GM19438 (cell line): ENCODE results near the gene DNAJC9.
"Not testable (repeated sequence)": the region's sequence is repeated elsewhere in the genome, so short reads cannot be mapped to it uniquely, and the experiment has no call there.

Source experiments
- ATAC-seq: cut with Tn5 transposase; IDR thresholded peaks from one replicate; pipeline ENCODE4 v1.9.1; 2021; ENCODE audit warnings: low read depth; ENCODE audit not compliant: unreplicated experiment

Gene DNAJC9, protein sequence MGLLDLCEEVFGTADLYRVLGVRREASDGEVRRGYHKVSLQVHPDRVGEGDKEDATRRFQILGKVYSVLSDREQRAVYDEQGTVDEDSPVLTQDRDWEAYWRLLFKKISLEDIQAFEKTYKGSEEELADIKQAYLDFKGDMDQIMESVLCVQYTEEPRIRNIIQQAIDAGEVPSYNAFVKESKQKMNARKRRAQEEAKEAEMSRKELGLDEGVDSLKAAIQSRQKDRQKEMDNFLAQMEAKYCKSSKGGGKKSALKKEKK

GRCh38 chr10:73246646-73247508, at the start of gene DNAJC9:
Gene DNAJC9 (minus strand): TSS chr10:73247255. CDS start chr10:73247189, 66 bp downstream.
- peak; percentile 79 for ATAC-seq

GRCh38 chr10:73293461-73293860, 46.4 kb upstream of the DNAJC9 start:
- no peak for ATAC-seq

DNA sequence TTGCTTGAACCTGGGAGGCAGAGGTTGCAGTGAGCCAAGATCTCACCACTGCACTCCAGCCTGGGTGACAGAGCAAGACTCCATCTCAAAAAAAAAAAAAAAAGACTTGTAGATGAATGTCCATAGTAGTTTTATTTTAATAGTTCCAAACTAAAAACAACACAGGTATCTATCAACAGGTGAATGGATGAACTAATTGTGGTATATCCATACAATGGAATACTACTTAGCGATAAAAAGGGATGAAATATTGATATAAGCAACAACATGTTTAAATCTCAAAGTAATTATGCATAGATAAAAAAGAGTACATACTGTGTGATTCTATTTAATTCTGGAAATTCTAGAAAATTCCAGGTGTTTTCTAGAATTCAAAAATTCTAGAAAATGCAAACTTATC, 42.9 kb upstream of the DNAJC9 start:
- ATAC-seq = no peak

GRCh38 chr10:73287441-73287840, 40.4 kb upstream of the DNAJC9 start:
- ATAC-seq = no peak

- no peak for ATAC-seq
Measured at GRCh38 chr10:73281097-73281496, 34.0 kb upstream of the DNAJC9 start.

GRCh38 chr10:73264423-73264822, 17.4 kb upstream of the DNAJC9 start:
- no peak for ATAC-seq

- no peak for ATAC-seq
Measured at GRCh38 chr10:73263693-73264347, 16.8 kb upstream of the DNAJC9 start.

GRCh38 chr10:73262880-73263555, 16.0 kb upstream of the DNAJC9 start:
- no peak for ATAC-seq

- ATAC-seq = no peak
Measured at GRCh38 chr10:73262105-73262730, 15.2 kb upstream of the DNAJC9 start.

GRCh38 chr10:73261362-73261995, 14.4 kb upstream of the DNAJC9 start:
- ATAC-seq = no peak

GRCh38 chr10:73258612-73259011, 11.6 kb upstream of the DNAJC9 start:
- not testable (repeated sequence) for ATAC-seq

GRCh38 chr10:73253225-73253555, 6.1 kb upstream of the DNAJC9 start:
- no peak for ATAC-seq

GRCh38 chr10:73252445-73253224, 5.6 kb upstream of the DNAJC9 start, which contains the start of gene MRPS16:
Gene MRPS16 (minus strand): TSS chr10:73252644. CDS start chr10:73252482, 162 bp downstream.
- peak; percentile 74 for ATAC-seq

GRCh38 chr10:73251683-73252444, 4.8 kb upstream of the DNAJC9 start:
- ATAC-seq = peak; percentile 47

DNA sequence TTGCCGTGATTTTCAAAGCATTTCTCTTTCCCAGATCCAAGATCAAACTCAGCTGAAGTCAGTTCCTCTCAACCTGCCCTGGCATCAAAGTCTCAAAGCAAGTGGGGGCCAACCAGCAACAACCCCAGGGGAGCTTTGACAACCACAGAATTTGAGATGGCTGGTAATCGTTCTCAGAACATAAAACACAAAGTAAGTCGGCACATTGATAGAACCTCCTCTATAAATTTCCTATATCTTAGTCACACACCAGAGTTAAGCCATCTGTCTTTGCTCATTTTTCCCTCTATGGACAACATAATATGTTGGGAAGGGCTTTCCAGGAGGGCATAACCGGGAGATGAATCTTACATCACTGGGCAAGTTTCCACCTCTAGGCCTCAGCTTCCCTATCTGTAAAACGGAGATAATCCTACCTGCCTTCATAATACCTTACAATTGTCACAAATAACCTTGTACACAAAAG, 1.2 kb upstream of the DNAJC9 start:
- ATAC-seq = no peak

DNA sequence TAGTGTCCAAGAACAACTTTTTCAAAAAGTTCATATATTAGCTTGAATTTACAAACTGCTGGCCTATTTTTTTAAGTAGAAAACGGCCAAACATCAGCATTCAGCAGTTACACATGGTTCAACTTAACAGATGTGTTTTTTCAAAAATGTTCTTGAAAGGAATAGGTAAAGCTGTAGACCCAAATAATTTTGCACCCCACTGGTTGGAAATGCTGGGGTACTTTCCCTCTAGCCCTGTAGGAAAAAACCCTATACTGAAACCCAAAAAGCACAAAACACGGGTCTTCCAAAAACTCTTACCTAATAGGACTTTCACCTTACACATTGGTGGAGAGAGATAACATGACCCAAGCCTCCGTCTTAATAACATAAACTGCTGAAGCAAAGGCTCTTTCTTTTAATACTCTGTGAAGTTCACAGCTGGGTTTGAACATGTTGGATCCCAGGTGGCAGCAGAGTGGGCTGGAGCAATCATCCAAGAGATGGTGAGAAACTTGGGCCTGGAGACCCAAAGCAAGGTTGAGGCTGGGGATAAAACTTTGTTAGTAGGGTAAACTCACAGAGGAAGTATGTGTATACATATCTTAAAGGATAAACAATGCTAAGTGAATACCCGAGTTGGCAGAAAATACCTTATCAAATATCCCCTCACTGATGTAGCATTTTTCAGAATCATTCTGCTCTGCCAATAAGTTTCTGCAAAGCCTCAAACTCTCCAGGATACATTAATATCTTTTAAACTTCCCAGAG, 629 bp upstream of the DNAJC9 start:
- ATAC-seq = no peak

- no peak for ATAC-seq
Measured at GRCh38 chr10:73246322-73246645, 771 bp downstream of the DNAJC9 start.
